HG03135 (cell line): ENCODE measurements around the gene NAT9.

Experiments used
- ATAC-seq: cut with Tn5 transposase; IDR thresholded peaks from one replicate; pipeline ENCODE4 v1.9.1; 2021; ENCODE audit warnings: mild to moderate bottlenecking, moderate library complexity; ENCODE audit not compliant: unreplicated experiment

Gene NAT9

GRCh38 chr17:74806334-74806733 is 30.2 kb upstream of the NAT9 start:
- no peak for ATAC-seq

GRCh38 chr17:74805591-74805991 is 29.4 kb upstream of the NAT9 start:
- no peak for ATAC-seq

- no peak for ATAC-seq
Observed at GRCh38 chr17:74804683-74805082, 28.5 kb upstream of the NAT9 start.

- ATAC-seq, result no peak
Observed at GRCh38 chr17:74803971-74804370, 27.8 kb upstream of the NAT9 start.

GRCh38 chr17:74803388-74803930 is 27.3 kb upstream of the NAT9 start:
- no peak for ATAC-seq

- ATAC-seq, result no peak
Observed at GRCh38 chr17:74801896-74802295, 25.8 kb upstream of the NAT9 start.

GRCh38 chr17:74800531-74800930 is 24.4 kb upstream of the NAT9 start:
- no peak for ATAC-seq

- ATAC-seq, result no peak
Observed at GRCh38 chr17:74799097-74799496, 23.0 kb upstream of the NAT9 start.

- ATAC-seq, result no peak
Observed at GRCh38 chr17:74798239-74798707, 22.1 kb upstream of the NAT9 start.

- ATAC-seq, result no peak
Observed at GRCh38 chr17:74797824-74798223, 21.7 kb upstream of the NAT9 start.

GRCh38 chr17:74796866-74797265 is 20.7 kb upstream of the NAT9 start:
- no peak for ATAC-seq

- ATAC-seq, result no peak
Observed at GRCh38 chr17:74796211-74796610, 20.1 kb upstream of the NAT9 start.

GRCh38 chr17:74795327-74796020 is 19.3 kb upstream of the NAT9 start:
- ATAC-seq, result no peak

GRCh38 chr17:74792586-74793105 is 16.5 kb upstream of the NAT9 start:
- no peak for ATAC-seq

GRCh38 chr17:74790161-74791058 is 14.3 kb upstream of the NAT9 start:
- no peak for ATAC-seq

GRCh38 chr17:74786431-74787055 is 10.4 kb upstream of the NAT9 start:
- no peak for ATAC-seq

- no peak for ATAC-seq
Observed at GRCh38 chr17:74785981-74786360, 9.8 kb upstream of the NAT9 start.

GRCh38 chr17:74785096-74785980 is 9.2 kb upstream of the NAT9 start:
- ATAC-seq, result no peak

- ATAC-seq, result no peak
Observed at GRCh38 chr17:74784125-74784810, 8.1 kb upstream of the NAT9 start.

- ATAC-seq, result no peak
Observed at GRCh38 chr17:74782571-74782970, 6.4 kb upstream of the NAT9 start.
